MCF 10A (cell line): ENCODE results near the gene PARP4. TPM values are rescaled to one million over a fixed set of nuclear protein-coding genes. Genes with fewer than 3 reads are reported as not detected.

ENCODE experiments used
- BruUV-seq: library from RNA; stranded (reverse); fragments of 400-500 nt; replicated peaks from 2 replicates; lab custom pipeline; 2021; lab: Mats Ljungman, UMichigan
- CTCF ChIA-PET: fragments of 300-600 bp; sonication (Branson Sonifier 250); formaldehyde crosslinking; extraction: SDS; loops from one replicate; lab custom pipeline; 2021; ENCODE audit warnings: antibody characterized with exemption, inconsistent platforms; lab: Yijun Ruan, JAX
- POLR2A ChIA-PET: fragments of 300-600, 350-650 bp; sonication (Branson Sonifier 250); formaldehyde crosslinking; extraction: SDS; loops from one replicate; lab custom pipeline; 2020; ENCODE audit warnings: antibody characterized with exemption, inconsistent platforms; lab: Yijun Ruan, JAX
- DNase-seq: peaks from one replicate; pipeline ENCODE4 v3.0.0-alpha.2; 2018; ENCODE audit not compliant: unreplicated experiment
- H3K27ac Mint-ChIP-seq: one replicate; pipeline ENCODE4 v1.8.0; 2022; ENCODE audit warnings: mild to moderate bottlenecking, low read depth, mixed read lengths; ENCODE audit not compliant: unreplicated experiment
- H3K27me3 Mint-ChIP-seq: one replicate; pipeline ENCODE4 v1.8.0; 2022; ENCODE audit warnings: mixed read lengths; ENCODE audit not compliant: insufficient read depth, unreplicated experiment
- H3K36me3 Mint-ChIP-seq: one replicate; pipeline ENCODE4 v1.8.0; 2022; ENCODE audit warnings: mild to moderate bottlenecking, moderate library complexity, mixed read lengths; ENCODE audit not compliant: insufficient read depth, unreplicated experiment
- H3K4me1 Mint-ChIP-seq: one replicate; pipeline ENCODE4 v1.8.0; 2022; ENCODE audit warnings: mixed read lengths; ENCODE audit not compliant: insufficient read depth, unreplicated experiment
- H3K4me3 Mint-ChIP-seq: one replicate; pipeline ENCODE4 v1.8.0; 2022; ENCODE audit warnings: mild to moderate bottlenecking, moderate library complexity, mixed read lengths; ENCODE audit not compliant: unreplicated experiment
- H3K9me3 Mint-ChIP-seq: one replicate; pipeline ENCODE4 v1.8.0; 2022; ENCODE audit warnings: mixed read lengths; ENCODE audit not compliant: unreplicated experiment
- intact Hi-C: fragments of 100-400 bp; cut with micrococcal nuclease; formaldehyde crosslinking; loops from 2 replicates; pipeline ENCODE4 v1.14.1; 2022
- total RNA-seq: library from RNA; stranded (reverse); gene quantifications from 2 replicates; pipeline ENCODE4 v1.2.3, GENCODE V29; 2022
- TF ChIP-seq, protein P1 (sequence below): fragments of 200-600 bp; IDR thresholded peaks from one replicate; pipeline ENCODE4 v1.8.0; 2022; ENCODE audit warnings: antibody characterized with exemption, mild to moderate bottlenecking; ENCODE audit not compliant: unreplicated experiment

PARP4 gene
- total RNA-seq, 1 experiment from 2014 or later: 30.9 TPM

DNA sequence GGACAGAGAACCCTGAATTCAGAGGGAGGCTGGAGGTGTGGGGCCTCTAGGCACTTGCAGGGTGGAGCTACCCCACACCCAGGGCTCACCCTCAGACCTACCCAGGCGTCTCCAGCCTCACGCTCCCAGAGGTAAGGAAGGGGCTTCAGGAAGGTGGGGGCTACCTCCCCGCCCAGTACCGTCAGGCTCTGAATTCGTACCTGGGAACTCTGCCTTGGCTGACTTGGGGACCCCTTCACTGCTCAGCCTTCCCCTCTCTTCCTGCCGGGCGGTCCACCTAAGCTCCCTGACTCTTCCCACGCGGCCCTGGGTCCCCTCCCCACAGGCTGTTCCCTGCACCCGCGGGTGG, 28.5 kb upstream of the PARP4 start:
- no TSS peak for BruUV-seq
- POLR2A ChIA-PET: interaction anchor here (0.6 kb wide), 3 partner anchors 12 to 124 kb away, joined by 3 read pairs; partner anchors contain the start of gene PARP4

DNA sequence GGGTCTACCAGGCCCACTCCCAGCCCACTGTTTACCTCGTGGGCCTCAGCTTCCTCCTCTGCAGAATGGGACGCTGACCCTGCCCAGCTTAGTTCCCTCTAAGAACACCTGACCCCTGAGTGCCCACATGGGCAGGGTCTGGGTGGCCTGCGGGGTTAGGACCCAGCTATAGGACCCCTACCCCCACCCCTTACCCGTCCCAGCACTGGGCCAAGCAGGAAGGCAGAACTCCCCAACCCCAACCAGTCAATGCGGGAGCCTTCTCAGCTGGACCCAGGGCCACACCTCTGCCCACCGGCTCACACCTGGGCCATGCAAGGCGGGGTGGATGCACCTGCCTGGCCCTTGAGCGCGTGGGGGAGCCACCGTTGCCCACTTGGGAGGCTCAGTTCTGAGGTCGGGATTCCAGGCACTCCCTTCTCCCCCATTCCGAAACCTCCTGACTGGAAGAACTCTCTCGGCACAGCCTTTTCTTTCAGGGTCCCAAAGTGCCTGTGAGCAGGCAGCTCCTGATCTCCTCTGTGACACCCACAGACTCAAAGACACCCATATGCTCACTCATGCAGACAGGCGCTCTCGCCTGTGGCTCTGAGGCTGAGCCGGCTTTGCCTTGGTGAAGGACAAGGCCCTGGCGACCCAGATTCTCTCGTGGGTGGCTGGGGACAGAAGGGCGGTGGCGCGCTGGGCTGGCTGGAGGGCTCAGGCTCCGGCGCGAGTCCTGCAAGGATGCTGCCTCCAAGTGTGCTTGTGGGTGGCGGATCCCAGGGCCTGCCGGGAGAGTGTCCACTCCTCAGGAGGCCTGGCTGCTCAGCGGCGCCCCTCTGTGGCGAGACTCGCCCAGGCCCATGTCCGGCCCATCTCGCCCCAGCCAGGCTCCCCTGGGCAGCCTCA, 27.9 kb upstream of the PARP4 start:
- H3K27ac Mint-ChIP-seq: no peak overlapping the region
- no peaks in the 10 kb centered on the region for H3K4me1 Mint-ChIP-seq
- ChIA-PET POLR2A (interaction anchor here (0.6 kb wide), 3 partner anchors 11 to 124 kb away, joined by 3 read pairs; partner anchors contain the start of gene PARP4), CTCF (interaction anchor here (0.6 kb wide), 1 partner anchor 151 kb away, joined by 4 read pairs; no protein-coding TSS in a partner anchor)
- no TSS peak for BruUV-seq
- no peaks in the 10 kb centered on the region for H3K9me3 Mint-ChIP-seq
- no peak overlapping the region for H3K4me3 Mint-ChIP-seq
- intact Hi-C loops: no loop called here
- peaks cover 25% of the 10 kb centered on the region for H3K27me3 Mint-ChIP-seq
- no peaks in the 10 kb centered on the region for H3K36me3 Mint-ChIP-seq
- DNase-seq: no peak
- TF ChIP-seq, protein P1, sequence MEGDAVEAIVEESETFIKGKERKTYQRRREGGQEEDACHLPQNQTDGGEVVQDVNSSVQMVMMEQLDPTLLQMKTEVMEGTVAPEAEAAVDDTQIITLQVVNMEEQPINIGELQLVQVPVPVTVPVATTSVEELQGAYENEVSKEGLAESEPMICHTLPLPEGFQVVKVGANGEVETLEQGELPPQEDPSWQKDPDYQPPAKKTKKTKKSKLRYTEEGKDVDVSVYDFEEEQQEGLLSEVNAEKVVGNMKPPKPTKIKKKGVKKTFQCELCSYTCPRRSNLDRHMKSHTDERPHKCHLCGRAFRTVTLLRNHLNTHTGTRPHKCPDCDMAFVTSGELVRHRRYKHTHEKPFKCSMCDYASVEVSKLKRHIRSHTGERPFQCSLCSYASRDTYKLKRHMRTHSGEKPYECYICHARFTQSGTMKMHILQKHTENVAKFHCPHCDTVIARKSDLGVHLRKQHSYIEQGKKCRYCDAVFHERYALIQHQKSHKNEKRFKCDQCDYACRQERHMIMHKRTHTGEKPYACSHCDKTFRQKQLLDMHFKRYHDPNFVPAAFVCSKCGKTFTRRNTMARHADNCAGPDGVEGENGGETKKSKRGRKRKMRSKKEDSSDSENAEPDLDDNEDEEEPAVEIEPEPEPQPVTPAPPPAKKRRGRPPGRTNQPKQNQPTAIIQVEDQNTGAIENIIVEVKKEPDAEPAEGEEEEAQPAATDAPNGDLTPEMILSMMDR: peak; percentile 3

More for the DNA sequence above, 28.5 kb upstream of the PARP4 start:
- peaks cover 25% of the 10 kb centered on the region for H3K27me3 Mint-ChIP-seq
- TF ChIP-seq, protein P1: no peak
- no peaks in the 10 kb centered on the region for H3K9me3 Mint-ChIP-seq
- CTCF ChIA-PET: no interaction called here
- H3K27ac Mint-ChIP-seq: no peak overlapping the region
- no peaks in the 10 kb centered on the region for H3K36me3 Mint-ChIP-seq
- H3K4me1 Mint-ChIP-seq: no peaks in the 10 kb centered on the region
- no peak overlapping the region for H3K4me3 Mint-ChIP-seq
- intact Hi-C loops: no loop called here
- DNase-seq: no peak

DNA sequence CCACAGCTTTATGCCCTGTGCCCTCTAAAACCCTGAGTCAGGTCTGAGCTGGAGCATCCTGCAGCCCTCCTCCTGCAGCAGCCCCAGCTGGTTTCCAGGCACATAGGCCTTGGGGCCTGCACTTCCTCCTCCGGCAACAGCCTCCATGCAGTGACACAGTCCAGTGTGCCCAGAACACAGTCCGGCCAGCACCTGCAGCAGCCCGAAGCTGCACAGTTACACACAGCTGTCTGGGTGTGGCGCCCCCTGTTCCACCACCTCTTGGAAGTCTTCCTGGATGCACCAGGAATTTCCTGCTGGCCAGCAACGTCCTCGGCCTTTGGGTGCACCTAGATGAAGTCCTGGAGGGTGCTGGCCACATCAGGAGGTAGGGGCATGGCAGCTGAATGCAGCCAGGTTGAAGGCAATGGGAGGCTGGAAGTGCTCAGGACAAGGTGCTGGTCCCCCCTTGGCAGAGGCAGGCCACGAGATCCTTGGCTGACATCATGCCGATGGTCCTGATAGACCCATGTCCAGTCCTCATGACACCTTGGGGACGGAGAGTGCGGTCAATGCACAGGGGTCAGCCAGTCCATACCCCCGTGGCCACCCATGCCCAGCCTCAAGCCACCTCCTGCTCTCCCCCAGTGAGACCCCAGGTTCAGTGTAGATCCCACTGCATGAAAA, 27.1 kb upstream of the PARP4 start:
- TF ChIP-seq, protein P1: no peak
- no peak overlapping the region for H3K4me3 Mint-ChIP-seq
- no peaks in the 10 kb centered on the region for H3K4me1 Mint-ChIP-seq
- no peak overlapping the region for H3K27ac Mint-ChIP-seq
- H3K27me3 Mint-ChIP-seq: peaks cover 25% of the 10 kb centered on the region
- no peak for DNase-seq
- H3K36me3 Mint-ChIP-seq: no peaks in the 10 kb centered on the region
- no peaks in the 10 kb centered on the region for H3K9me3 Mint-ChIP-seq
- no TSS peak for BruUV-seq
- intact Hi-C loops: no loop called here
- ChIA-PET CTCF (no interaction called here), POLR2A (no interaction called here)

DNA sequence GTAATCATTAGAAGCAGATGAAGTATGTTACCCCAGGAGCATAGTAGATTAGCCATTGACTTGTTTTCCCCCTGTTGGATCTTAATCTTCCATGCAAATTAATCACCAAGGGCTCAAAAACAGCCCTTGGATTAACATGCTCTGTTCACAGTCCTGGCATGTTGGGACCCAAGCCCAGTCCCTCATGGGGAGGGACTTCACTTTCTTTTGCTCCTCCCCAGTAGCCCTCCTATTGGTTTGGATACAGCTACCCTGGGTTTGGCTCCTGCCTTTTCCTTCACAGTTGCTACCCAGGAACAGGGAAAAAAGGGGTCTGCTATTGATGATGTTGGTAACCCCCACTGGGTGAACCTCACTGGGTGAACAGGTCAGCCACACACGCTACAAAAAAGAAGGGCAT, 16.9 kb upstream of the PARP4 start:
- DNase-seq: no peak
- CTCF ChIA-PET: no interaction called here
- no peak overlapping the region for H3K4me3 Mint-ChIP-seq
- intact Hi-C loops: no loop called here
- peaks cover 32% of the 10 kb centered on the region for H3K27me3 Mint-ChIP-seq
- H3K27ac Mint-ChIP-seq: no peak overlapping the region
- no peaks in the 10 kb centered on the region for H3K9me3 Mint-ChIP-seq
- POLR2A ChIA-PET: interaction anchor here (0.7 kb wide), 2 partner anchors 12 to 17 kb away, joined by 3 read pairs; partner anchors contain the start of gene PARP4
- no peaks in the 10 kb centered on the region for H3K4me1 Mint-ChIP-seq
- TF ChIP-seq, protein P1: no peak
- H3K36me3 Mint-ChIP-seq: no peaks in the 10 kb centered on the region
- no TSS peak for BruUV-seq
